HG02943 (cell line): Measurements from ENCODE around the gene EHD3.

Source experiments
- ATAC-seq: cut with Tn5 transposase; IDR thresholded peaks from one replicate; pipeline ENCODE4 v1.9.1; 2021; ENCODE audit warnings: mild to moderate bottlenecking, low read depth, moderate library complexity; ENCODE audit not compliant: unreplicated experiment

EHD3 gene

GRCh38 chr2:31212659-31213600, 21.0 kb upstream of the EHD3 start:
- ATAC-seq, result no peak

DNA sequence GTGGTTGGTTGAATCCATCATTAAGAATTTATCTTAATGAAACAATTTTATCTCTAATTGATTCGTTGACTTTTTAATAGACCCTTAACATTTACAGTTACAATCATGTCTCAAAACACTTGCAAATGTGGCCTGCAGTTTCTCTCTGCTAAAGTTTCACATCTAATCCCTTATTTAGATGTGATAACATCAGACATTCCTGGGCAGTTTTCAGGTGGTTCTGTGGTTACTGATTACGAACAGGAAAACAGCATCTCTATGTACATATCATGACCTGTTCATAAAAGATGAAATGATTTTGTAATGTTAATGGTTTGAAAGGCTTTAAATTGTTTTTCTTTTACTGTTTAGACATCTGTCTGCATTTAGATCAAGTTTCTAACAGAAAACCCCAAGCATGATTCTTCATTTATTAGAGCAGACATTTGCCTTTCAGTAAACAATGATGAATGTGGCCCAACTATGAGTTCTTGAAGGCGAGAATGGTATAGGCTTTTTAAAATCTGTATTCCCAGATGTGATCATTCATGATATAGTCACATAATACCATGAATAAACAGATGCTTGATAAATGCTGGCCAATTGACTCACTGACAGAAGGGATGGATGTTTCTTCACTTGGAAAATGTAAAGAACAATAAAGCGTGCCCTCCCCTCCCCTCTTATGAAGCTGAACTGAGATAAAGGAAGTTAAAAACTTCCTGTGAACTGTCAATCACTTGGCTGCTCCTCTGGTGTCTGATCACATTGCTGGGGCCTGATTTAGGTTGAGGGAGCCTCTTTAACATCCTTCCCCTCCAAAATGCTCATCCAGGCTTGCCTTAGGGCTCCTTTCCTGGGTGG, 20.1 kb upstream of the EHD3 start:
- no peak for ATAC-seq

DNA sequence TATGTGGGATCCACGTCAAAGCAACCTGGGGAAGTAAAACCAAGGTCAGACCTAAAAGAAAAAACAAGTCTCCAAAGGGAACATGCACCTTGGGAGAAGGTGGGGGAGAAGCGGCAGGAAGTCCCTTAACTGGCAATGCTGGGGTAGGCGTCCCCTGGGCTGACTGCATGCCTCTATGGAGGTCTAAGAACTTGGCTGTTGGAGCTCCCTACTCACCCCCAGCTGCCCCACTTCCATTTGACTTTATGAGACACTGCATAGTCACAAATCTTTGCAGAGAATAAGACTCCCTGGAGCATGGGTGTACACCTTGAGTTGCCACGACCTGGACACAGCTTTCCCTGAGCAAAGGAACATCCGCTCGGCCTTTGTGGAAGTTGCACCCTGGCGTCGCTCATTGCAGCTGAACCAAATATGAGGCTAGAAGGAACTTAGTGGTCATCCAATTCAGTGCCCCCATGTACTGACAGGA, 19.5 kb upstream of the EHD3 start:
- no peak for ATAC-seq

DNA sequence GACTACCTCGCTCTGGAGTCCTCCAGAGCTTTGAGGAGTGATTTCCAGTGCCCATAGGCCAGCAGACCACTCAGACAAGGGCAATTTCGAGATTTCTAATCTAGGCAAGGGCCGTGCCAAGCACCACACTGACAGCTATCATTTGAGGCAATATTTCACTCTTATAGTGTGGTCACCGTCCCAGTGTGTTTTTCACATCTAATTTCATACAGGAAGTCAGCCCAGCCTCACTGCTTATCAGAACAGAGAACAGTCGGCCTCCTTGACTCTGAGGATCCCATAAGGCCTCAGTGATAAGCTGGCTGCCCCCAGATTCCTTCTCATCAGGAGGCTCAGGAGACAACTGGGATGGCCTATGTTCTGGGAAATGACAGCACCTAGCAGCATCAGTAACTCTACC, 17.2 kb upstream of the EHD3 start:
- peak; percentile 45 for ATAC-seq

DNA sequence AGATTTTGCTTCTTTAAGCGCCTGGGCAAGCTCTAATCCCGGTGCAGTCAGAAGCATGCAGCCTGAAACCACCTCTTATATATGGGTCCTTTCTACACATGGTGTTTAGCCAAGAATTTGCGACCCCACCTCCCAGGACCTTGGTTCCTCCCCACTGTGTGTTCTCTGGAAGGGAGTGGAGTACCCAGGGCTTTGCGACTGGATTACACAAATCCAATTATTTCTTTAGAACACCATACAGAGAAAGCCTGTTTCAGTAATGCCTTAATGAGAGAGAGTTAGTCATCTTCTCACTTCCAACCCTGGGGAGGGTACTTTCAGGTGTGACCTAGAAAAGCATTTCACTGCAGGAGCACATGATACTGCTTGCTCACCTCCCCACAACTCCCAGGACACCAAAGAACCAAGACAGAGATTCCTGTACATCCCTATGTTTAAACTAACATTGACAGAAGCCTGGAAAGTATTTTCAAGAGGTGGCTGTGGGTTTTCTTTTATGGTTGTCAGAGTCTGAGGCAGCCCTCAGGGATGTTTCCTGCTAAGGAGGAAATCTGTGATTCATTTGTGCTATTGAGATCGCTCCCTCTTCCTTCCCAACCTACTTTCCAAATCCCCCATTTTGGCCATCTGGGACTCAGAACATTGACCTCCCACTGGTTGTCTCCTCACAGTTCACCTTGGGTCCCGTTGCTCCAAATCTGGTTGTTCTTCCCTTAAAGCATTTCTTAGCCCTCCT, 16.3 kb upstream of the EHD3 start, which contains the start of gene CAPN14:
Gene CAPN14 (minus strand): TSS at position 51 of the 736 bp plus-strand sequence. CDS start 12,068 bp downstream, outside the sequence.
- ATAC-seq, result no peak

DNA sequence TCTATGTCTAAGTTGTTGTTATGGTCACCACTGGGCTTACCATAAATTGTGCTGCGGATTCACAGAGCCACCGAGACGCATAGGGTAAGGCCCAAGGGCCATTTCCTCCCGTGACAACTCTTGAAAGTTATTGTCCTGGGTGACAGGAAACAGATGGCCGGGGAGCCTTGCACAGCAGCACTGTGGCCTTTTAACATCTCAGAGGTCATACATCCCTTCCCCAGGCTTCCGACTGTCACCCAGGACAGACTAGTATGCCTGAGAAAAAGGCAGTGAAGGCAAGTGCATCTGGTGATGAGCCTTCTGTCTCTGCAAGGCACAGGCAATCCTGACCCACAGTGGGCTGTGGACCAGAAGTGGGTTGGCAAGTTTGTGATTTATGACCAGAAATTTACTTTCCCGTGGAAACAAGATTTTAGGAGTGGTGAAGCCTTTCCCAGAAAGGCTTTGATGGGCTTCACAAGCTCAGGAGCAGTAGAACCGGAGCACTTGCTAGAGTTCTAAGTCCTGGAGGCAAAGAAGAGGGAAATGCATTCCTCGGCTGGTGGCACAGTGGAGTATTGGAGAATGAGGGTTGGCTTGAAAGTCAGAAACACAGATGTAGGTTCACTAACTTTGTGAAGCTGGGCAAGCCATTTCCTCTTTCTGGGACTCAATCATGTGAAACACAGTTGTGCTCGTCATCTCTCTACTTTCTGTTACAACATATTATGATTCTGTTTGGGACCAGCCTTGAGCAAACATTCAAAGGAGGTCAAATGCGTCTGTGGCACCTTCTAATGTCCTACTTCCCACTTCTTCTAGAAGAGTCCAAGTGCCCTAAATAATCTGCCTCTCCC, 14.6 kb upstream of the EHD3 start:
- peak; percentile 67 for ATAC-seq

DNA sequence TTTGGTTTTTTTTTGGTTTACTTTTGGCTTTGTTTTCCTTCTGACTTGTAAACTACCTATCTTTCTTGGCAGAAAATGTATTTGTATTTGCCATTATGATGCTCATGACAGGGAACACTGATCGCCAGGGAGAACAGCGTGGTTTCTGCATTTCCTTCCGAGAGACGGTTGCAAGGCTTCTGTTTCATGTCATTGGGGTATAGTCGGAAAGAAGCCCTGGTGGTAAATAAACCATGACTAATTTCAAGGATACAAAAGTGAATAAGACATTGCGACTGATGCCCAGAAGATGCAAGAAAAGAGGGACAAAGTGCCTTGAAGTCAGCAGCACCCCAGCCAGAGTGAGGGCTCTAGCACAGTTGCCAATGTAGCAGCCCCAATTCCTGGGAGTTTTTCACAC, 12.4 kb upstream of the EHD3 start:
- no peak for ATAC-seq

- no peak for ATAC-seq
These were observed 11.9 kb upstream of the EHD3 start for GRCh38 chr2:31222071-31222470.

- ATAC-seq, result no peak
These were observed 10.9 kb upstream of the EHD3 start for GRCh38 chr2:31223026-31223425.

- ATAC-seq, result no peak
These were observed 10.2 kb upstream of the EHD3 start for GRCh38 chr2:31223749-31224148.

- ATAC-seq, result no peak
These were observed 7.7 kb upstream of the EHD3 start for GRCh38 chr2:31226266-31226665.

DNA sequence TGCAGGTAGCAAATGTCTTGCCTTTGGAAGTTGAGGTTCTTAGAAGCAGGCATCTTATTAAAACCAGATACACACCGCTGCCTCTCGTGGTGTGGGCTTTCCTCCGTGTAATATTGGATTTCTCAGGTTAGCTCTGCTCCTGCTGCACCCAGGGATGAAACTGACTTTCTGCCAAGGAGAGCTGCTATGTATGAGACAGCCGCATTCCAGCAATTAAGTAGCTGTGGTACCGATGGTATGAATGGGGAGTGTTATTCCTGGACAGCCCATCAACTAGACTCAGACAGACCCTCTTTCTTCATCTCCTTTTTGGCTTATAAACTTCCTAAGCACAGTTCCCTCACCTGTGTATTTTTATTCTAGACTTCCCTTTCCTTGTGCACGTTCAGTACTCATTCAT, 6.8 kb upstream of the EHD3 start:
- ATAC-seq, result no peak

GRCh38 chr2:31227711-31228125, 6.2 kb upstream of the EHD3 start:
- ATAC-seq, result no peak

- ATAC-seq, result no peak
These were observed 5.2 kb upstream of the EHD3 start for GRCh38 chr2:31228717-31229116.

DNA sequence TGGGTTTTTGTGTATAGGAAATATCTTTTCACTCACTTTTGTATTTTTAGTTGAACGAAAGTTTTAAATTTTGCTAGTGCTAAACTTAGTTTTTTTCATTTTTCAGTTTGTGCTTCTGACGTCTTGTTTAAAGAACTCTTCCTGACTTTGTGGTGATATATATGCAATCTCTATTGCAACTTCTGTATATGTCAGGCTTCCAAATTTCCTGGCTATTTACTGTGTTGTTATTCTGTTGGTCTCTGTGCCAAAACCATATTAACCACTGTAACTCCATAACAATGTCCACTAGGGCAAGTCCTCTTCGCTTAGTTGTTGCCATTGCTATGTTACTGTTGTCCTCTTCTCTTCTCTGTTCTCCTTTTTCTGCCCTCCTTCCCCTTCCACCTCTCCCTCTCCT, 3.2 kb upstream of the EHD3 start:
- no peak for ATAC-seq

GRCh38 chr2:31231571-31232302, 2.2 kb upstream of the EHD3 start:
- ATAC-seq, result no peak

- no peak for ATAC-seq
These were observed 1.4 kb upstream of the EHD3 start for GRCh38 chr2:31232586-31232985.

DNA sequence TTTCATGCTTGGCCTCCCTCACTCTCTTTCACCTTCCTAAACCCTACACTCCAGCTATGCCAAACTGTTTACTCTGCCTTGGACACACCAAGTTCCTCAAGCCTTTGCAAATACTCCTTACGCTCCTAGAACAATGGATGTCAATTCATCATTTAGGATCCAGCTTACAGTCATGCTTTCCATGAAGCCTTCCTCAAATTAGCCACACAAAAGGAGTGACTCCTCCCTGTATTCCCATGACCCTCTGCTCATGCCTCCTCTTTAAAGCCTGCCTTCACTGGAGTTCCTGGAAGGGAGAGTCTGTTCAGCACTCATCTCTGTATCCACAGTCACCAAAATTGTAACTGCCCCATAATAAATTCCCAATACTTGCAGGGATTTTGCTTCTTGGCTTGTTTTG, 721 bp upstream of the EHD3 start:
- no peak for ATAC-seq
